ENCODE data around the gene SPDYE4.
"Not testable (repeated sequence)": the region's sequence is repeated elsewhere in the genome, so short reads cannot be mapped to it uniquely, and the experiment has no call there.

SPDYE4 gene, protein sequence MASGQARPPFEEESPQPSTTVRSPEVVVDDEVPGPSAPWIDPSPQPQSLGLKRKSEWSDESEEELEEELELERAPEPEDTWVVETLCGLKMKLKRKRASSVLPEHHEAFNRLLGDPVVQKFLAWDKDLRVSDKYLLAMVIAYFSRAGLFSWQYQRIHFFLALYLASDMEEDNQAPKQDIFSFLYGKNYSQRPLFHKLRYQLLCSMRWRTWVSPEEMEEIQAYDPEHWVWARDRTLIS

GRCh38 chr17:8758137-8758596, at the start of gene SPDYE4:
Gene SPDYE4, minus strand, starts transcription at chr17:8758546. Its CDS starts 164 bp downstream, at chr17:8758382.
- no peak for ATAC-seq

- ATAC-seq = peak; percentile 46 to 64
Observed at GRCh38 chr17:8806926-8807550, 48.7 kb upstream of the SPDYE4 start.

DNA sequence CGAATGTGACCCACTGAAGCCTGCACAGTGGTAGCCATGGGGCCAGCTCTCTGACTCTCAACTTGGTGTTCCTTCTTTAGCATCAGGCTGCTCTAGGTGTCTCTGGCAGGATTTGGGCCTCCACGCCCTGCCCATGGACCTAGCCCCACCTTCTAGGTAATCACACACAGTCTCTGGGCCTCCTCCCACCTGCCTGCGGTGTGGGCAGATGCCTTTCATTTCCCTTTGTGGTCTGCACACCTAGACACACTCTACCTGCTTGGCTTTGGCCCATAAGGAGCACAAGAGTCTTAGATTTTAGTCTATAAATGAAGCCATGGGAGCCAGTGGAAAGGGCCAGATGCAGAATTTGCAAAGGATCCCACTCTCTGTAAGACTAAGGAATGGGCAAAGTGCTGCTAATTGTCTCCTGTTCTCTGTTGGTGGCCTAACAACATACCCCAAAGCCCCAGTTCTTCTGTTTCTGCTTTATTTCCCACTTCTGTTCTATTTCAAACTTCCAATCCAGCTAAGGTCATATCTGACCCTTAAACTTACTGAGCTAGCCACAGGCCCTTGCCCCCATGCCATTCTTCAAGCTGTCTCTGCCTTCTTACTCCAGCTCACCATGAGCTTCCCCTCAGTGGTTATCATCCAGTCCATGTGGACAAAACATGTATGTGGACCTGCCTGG, 48.0 kb upstream of the SPDYE4 start:
- no peak for ATAC-seq

DNA sequence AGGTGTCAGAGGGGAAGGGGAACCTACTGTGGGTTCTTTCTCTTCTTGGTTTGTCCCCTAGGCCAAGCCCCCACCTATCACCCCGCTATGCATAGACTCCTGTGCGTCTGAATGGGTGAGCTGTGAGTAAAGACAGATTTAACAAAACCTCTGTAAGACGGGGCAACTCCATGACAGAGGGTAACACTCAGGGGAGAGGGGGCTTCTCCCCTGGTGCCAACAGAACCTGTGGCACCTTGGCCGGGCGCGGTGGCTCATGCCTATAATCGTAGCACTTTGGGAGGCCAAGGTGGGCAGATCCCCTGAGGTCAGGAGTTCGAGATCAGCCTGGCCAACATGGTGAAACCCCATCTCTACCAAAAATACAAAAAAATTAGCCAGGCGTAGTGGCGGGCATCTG, 47.0 kb upstream of the SPDYE4 start:
- not testable (repeated sequence) for ATAC-seq

- ATAC-seq = no peak
Observed at GRCh38 chr17:8803531-8804420, 45.4 kb upstream of the SPDYE4 start.

- no peak for ATAC-seq
Observed at GRCh38 chr17:8801135-8801840, 42.9 kb upstream of the SPDYE4 start.

- ATAC-seq = no peak
Observed at GRCh38 chr17:8800656-8801055, 42.3 kb upstream of the SPDYE4 start.

DNA sequence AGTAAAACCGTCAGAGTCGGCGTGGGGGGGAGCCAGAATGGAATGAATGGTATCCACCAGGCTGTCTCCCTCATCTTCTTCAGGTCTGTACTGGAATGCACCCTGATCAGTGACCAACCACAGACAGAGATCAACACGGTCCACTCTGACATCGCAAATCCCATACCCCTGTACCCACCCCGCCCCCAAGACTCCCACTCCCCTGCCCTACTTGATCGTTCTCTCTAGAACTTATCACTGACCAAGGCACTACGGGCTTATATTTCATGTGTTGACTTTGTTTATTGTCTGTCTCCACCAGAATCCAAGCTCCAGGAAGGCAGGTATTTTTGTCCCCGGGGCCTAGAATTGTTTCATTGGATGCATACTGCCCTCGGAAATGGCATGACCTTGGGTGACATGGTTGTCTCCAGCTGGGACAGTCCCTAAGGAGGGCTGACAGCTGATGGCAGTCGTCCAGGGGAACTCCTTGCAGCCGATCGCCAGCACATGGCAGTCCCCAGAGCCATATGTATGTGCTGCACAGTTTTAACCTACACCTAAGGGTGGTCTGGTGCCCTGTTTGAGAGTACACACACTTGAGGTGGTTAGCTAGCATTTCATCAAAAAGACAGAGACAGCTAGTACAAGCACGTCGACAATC, 41.3 kb upstream of the SPDYE4 start:
- no peak for ATAC-seq

- no peak for ATAC-seq
Observed at GRCh38 chr17:8798846-8799569, 40.7 kb upstream of the SPDYE4 start, which contains the start of gene MFSD6L. Gene MFSD6L, minus strand, starts transcription at chr17:8799365. Its CDS starts 245 bp downstream, at chr17:8799120.

DNA sequence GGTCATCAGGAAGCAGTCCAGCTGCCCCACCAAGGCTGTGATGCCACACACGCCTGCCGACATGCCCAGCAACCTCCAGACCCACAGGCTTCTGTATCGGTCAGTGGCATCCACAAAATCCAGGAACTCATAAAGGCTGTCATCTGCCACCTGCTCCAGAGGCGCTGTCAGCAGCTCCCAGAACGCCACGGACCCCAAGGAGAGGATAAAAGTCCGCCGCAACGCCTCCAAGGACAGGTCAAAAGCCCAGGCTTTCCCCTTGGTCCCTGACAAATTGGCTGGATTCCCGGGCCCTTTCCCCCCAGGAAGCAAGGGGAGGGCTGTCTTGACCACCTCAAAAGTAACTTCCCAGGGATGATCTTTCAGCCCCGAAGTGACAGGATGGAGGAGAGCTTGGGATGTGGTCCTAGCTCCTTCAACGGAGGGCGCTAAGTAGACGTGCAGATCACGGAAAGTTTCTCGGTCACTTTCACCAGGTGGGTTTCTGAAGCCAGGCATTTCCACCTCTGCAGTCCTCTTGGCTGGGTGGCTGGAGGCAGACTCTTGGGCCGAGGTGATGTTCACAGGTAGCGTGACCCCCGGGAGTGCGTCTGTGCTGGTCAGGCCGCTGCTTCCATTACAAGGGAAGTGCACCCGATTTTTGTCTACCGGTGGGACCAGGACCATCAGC, 40.0 kb upstream of the SPDYE4 start:
- ATAC-seq = no peak

DNA sequence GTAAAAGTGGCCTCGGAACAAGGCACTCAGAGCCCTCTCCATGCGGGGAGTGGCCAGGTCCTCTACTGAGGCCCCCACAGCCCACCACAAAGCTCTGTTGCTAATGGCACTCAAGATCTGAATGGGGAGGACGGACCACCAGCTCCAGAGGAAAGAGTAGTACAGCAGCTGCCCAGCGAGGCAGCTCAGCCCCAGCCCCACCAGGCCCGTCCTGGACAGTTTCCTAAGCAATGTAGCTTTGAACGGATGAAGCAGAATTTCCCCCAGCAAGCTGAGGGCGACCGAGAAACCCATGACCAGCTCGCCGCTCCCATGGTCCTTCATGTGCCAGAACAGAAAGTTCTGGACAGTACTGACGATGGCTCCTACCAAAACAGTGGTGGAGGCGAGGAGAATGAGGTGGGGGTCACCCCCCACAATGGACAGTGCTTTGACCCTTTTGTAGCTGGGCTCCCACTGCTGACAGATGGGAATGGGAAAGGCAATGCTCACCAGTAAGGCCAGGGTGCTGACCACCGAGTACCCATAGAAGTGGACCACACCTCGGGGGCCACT, 39.4 kb upstream of the SPDYE4 start:
- ATAC-seq = no peak

- ATAC-seq = no peak
Observed at GRCh38 chr17:8794636-8795035, 36.3 kb upstream of the SPDYE4 start.

DNA sequence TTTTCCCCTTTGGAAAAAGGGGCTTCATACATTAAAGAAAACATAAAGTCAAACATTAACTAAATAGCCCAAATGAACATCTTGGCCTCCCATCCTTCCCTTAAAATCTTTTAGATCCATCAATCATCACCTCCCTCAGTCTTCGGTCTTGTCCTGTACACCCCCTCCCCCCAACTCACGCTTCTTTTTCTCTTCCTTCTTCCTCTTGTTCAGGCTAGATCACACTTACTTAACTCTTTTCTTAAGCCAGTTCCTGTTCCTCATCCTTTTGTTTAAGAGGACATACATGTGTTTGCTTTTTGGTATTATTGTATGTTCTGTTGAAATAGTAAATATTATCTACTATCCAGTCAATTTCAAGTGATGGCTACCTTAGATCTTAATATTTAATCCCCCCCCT, 35.3 kb upstream of the SPDYE4 start:
- ATAC-seq = no peak

- no peak for ATAC-seq
Observed at GRCh38 chr17:8792646-8793045, 34.3 kb upstream of the SPDYE4 start.

DNA sequence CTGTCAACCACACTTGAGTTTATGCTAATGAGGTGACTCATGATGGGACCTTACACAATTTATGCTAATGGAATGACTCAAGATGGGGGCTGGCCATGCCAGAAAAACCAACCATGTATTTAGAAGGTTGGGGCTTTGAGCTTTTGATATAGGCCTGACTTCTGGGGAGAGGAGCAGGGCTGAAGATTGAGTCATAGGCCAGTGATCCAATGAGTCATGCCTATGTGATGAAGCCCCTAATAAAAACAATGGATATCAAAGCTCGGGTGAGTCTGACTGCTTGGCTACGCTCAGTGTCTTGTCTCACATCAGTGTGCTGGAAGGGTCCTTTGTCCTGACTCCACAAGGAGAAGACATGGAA, 33.5 kb upstream of the SPDYE4 start:
- ATAC-seq = peak; percentile 58 to 64

- ATAC-seq = no peak
Observed at GRCh38 chr17:8791248-8791909, 33.0 kb upstream of the SPDYE4 start.

DNA sequence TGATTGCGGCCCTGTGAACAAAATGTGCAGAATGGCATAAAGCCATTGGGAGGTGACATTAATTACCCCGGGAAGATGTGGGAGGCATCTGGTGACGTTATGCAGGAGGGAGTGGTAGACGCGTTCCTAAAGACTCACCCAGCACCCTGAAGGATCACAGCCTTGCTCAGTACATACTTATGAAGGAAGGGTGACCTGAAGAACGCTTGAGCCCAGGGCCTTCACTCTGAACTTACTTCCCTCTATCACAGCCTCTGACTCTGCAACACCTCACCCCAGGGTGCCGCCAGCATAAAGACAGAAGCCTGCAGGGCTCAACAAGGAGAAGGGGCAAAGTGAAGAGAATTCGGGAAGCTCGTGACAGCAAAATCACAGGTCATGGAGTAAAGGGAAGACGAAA, 31.4 kb upstream of the SPDYE4 start:
- ATAC-seq = no peak

DNA sequence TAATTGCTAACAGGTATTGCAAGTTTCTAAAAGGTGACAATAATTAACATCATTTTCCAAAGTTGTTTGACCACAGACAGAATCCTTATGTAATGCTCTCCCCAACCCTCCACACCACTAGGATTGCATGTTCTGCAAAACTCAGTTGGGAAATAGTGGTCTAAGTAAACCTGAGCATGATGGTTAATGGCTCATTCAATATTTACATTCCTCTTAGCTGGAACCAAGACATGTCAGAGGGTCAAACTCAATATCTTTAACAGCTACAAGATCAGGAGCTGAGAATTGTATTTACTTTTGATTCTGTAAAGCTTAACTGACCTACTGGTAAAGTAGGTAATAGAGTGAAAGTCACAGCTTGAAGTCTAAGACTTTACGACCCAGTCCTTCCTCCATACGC, 30.7 kb upstream of the SPDYE4 start:
- no peak for ATAC-seq
